Muscle of back (tissue), 13 donors: ENCODE data around the gene UBE2V1. TPM values are rescaled to one million over a fixed set of nuclear protein-coding genes. Genes with fewer than 3 reads are reported as not detected.
"Not testable (repeated sequence)": the region's sequence is repeated elsewhere in the genome, so short reads cannot be mapped to it uniquely, and the experiment has no call there.

Source experiments
- DNase-seq, 3 donors: peaks; one replicate each; pipeline versions ENCODE4 v3.0.0 to v3.0.0-alpha.2; 2013
- long read RNA-seq, 9 donors: transcript quantifications; one replicate each; lab custom pipeline, GENCODE V29; 2026
- polyA plus RNA-seq, 10 donors: library from polyadenylated mRNA; unstranded; fragments of 120-200 nt; gene quantifications; one replicate each; pipeline ENCODE4 v1.2.1, GENCODE V29; 2013; ENCODE audit not compliant: insufficient read length in 10 of 10

The UBE2V1 gene
- polyA plus RNA-seq = 100 to 1,000 TPM in 8 of 10 donors, 10 to 100 TPM in 2; 95.0 to 130 (median 121) TPM
- long read RNA-seq, donor 1, transcript UBE2V1-205 (3 exons, 1,983 nt) = minor isoform, 9 of 55 reads
- long read RNA-seq, donor 1, transcript UBE2V1-203 (4 exons, 2,133 nt) = major isoform, 43 of 55 reads
- long read RNA-seq, donor 1, partial matches to known transcripts = 0 of 55 reads
- long read RNA-seq, donor 1, other reads (novel, unspliced or antisense) = 0 of 55 reads
- long read RNA-seq, donor 2, transcript UBE2V1-203 (4 exons, 2,133 nt) = major isoform, 37 of 47 reads
- long read RNA-seq, donor 2, transcript UBE2V1-205 (3 exons, 1,983 nt) = minor isoform, 5 of 47 reads
- long read RNA-seq, donor 2, partial matches to known transcripts = 0 of 47 reads
- long read RNA-seq, donor 2, other reads (novel, unspliced or antisense) = 0 of 47 reads
- long read RNA-seq, donor 3 = 0 reads
- long read RNA-seq, donor 4, transcript UBE2V1-203 (4 exons, 2,133 nt) = major isoform, 38 of 43 reads
- long read RNA-seq, donor 4, partial matches to known transcripts = 0 of 43 reads
- long read RNA-seq, donor 4, other reads (novel, unspliced or antisense) = 0 of 43 reads
- long read RNA-seq, donor 5, transcript UBE2V1-203 (4 exons, 2,133 nt) = major isoform, 62 of 84 reads
- long read RNA-seq, donor 5, transcript UBE2V1-211 (3 exons, 566 nt) = minor isoform, 10 of 84 reads
- long read RNA-seq, donor 5, transcript UBE2V1-205 (3 exons, 1,983 nt) = minor isoform, 6 of 84 reads
- long read RNA-seq, donor 5, partial matches to known transcripts = 5 of 84 reads
- long read RNA-seq, donor 5, other reads (novel, unspliced or antisense) = 0 of 84 reads
- long read RNA-seq, donor 6, transcript UBE2V1-205 (3 exons, 1,983 nt) = minor isoform, 7 of 63 reads
- long read RNA-seq, donor 6, transcript UBE2V1-203 (4 exons, 2,133 nt) = major isoform, 50 of 63 reads
- long read RNA-seq, donor 6, partial matches to known transcripts = 0 of 63 reads
- long read RNA-seq, donor 6, other reads (novel, unspliced or antisense) = 0 of 63 reads
- long read RNA-seq, donor 7, transcript UBE2V1-203 (4 exons, 2,133 nt) = major isoform, 31 of 58 reads
- long read RNA-seq, donor 7, partial matches to known transcripts = 26 of 58 reads
- long read RNA-seq, donor 7, other reads (novel, unspliced or antisense) = 0 of 58 reads
- long read RNA-seq, donor 8, transcript UBE2V1-203 (4 exons, 2,133 nt) = major isoform, 31 of 38 reads
- long read RNA-seq, donor 8, partial matches to known transcripts = 0 of 38 reads
- long read RNA-seq, donor 8, other reads (novel, unspliced or antisense) = 0 of 38 reads
- long read RNA-seq, donor 9, partial matches to known transcripts = 0 of 6 reads
- long read RNA-seq, donor 9, other reads (novel, unspliced or antisense) = 0 of 6 reads

GRCh38 chr20:50112512-50113419 is at the start of gene UBE2V1:
TSS of gene UBE2V1 (minus strand) at chr20:50113150. CDS start at chr20:50113128, 22 bp downstream.
- peak; percentile 90 to 97 (median 93) for DNase-seq

GRCh38 chr20:50161494-50161893 is 48.5 kb upstream of the UBE2V1 start:
- not testable (repeated sequence) for DNase-seq

GRCh38 chr20:50153500-50154377 is 40.8 kb upstream of the UBE2V1 start, which contains the start of gene PEDS1:
TSS of gene PEDS1 (minus strand) at chr20:50153723. CDS start at chr20:50153637, 86 bp downstream.
- DNase-seq = peak; percentile 91 to 97 (median 94)

- peak in 1 of 3 donors; percentile 30 for DNase-seq
These were observed 40.2 kb upstream of the UBE2V1 start for GRCh38 chr20:50153153-50153499.

- DNase-seq = peak in 1 of 3 donors; percentile 31
These were observed 39.6 kb upstream of the UBE2V1 start for GRCh38 chr20:50152394-50153152.

- DNase-seq = no peak
These were observed 38.2 kb upstream of the UBE2V1 start for GRCh38 chr20:50151034-50151743.

GRCh38 chr20:50149481-50150254 is 36.7 kb upstream of the UBE2V1 start:
- DNase-seq = peak in 1 of 3 donors; percentile 35

- DNase-seq = no peak
These were observed 34.0 kb upstream of the UBE2V1 start for GRCh38 chr20:50146732-50147662.

- DNase-seq = no peak
These were observed 33.3 kb upstream of the UBE2V1 start for GRCh38 chr20:50146214-50146613.

GRCh38 chr20:50145566-50145965 is 32.6 kb upstream of the UBE2V1 start:
- DNase-seq = no peak

GRCh38 chr20:50144362-50144761 is 31.4 kb upstream of the UBE2V1 start:
- peak in 1 of 3 donors; percentile 89 for DNase-seq

- no peak for DNase-seq
These were observed 29.9 kb upstream of the UBE2V1 start for GRCh38 chr20:50142812-50143211.

GRCh38 chr20:50141811-50142561 is 29.0 kb upstream of the UBE2V1 start:
- no peak for DNase-seq

GRCh38 chr20:50141018-50141675 is 28.2 kb upstream of the UBE2V1 start:
- DNase-seq = no peak
